DOHH2 (cell line): ENCODE results near the gene ANLN.

ENCODE experiments used
- H3F3A ChIP-seq: fragments of 200-600 bp; sonication (generic), shearing (Covaris generic); 2 replicates; pipeline ENCODE4 v1.6.0; 2016; ENCODE audit warnings: antibody characterized with exemption, mild to moderate bottlenecking; ENCODE audit not compliant: control insufficient read depth, insufficient read depth
- H3K27ac ChIP-seq: fragments of 200-600 bp; sonication (generic); 2 replicates; pipeline ENCODE4 v1.5.1; 2014; ENCODE audit warnings: low read depth, mild to moderate bottlenecking, low read length, moderate library complexity
- H3K27me3 ChIP-seq: fragments of 200-600 bp; sonication (generic); 2 replicates; pipeline ENCODE4 v1.6.1; 2014; ENCODE audit warnings: mild to moderate bottlenecking, low read length, mixed read lengths; ENCODE audit not compliant: control insufficient read depth
- H3K36me3 ChIP-seq: fragments of 200-600 bp; sonication (generic); 2 replicates; pipeline ENCODE4 v1.6.1; 2014; ENCODE audit warnings: mild to moderate bottlenecking, low read length, moderate library complexity, mixed read lengths; ENCODE audit not compliant: control insufficient read depth
- H3K4me1 ChIP-seq: fragments of 200-600 bp; sonication (generic); 2 replicates; pipeline ENCODE4 v1.6.1; 2014; ENCODE audit warnings: mild to moderate bottlenecking, low read length, mixed read lengths; ENCODE audit not compliant: control insufficient read depth
- H3K4me2 ChIP-seq: fragments of 200-600 bp; sonication (generic); 2 replicates; pipeline ENCODE4 v1.6.0; 2014; ENCODE audit warnings: mild to moderate bottlenecking, low read length, moderate library complexity
- H3K4me3 ChIP-seq: fragments of 200-600 bp; sonication (generic); 2 replicates; pipeline ENCODE4 v1.5.1; 2014; ENCODE audit warnings: mild to moderate bottlenecking, low read length, mixed read lengths
- H3K79me2 ChIP-seq: fragments of 200-600 bp; sonication (generic); 2 replicates; pipeline ENCODE4 v1.6.1; 2014; ENCODE audit warnings: mild to moderate bottlenecking, low read length, mixed read lengths; ENCODE audit not compliant: control insufficient read depth
- H3K9me2 ChIP-seq: fragments of 200-600 bp; sonication (generic); replicated peaks from 2 replicates; pipeline ENCODE4 v1.6.1; 2014; ENCODE audit warnings: mild to moderate bottlenecking, low read length, mixed read lengths; ENCODE audit not compliant: control insufficient read depth
- H3K9me3 ChIP-seq: fragments of 200-600 bp; sonication (generic); 2 replicates; pipeline ENCODE4 v1.6.1; 2014; ENCODE audit warnings: antibody characterized with exemption, low read length, mixed read lengths; ENCODE audit not compliant: control insufficient read depth, insufficient read depth
- H4K20me1 ChIP-seq: fragments of 200-600 bp; sonication (generic); 2 replicates; pipeline ENCODE4 v1.6.0; 2014; ENCODE audit warnings: low read depth, mild to moderate bottlenecking, antibody characterized with exemption, low read length, moderate library complexity; ENCODE audit not compliant: control insufficient read depth, insufficient read depth
- EZH2phosphoT487 ChIP-seq: fragments of 200-600 bp; sonication (generic); IDR thresholded peaks from 2 replicates; pipeline ENCODE4 v1.6.1; 2017; ENCODE audit warnings: borderline replicate concordance, mild to moderate bottlenecking, antibody characterized with exemption, low read length, moderate library complexity, mixed read lengths
- TF ChIP-seq, protein P1 (sequence below): fragments of 200-600 bp; sonication (generic); IDR thresholded peaks from one replicate; pipeline ENCODE4 v1.5.1; 2014; ENCODE audit warnings: antibody characterized with exemption, mild to moderate bottlenecking, low read depth, low read length; ENCODE audit not compliant: poor library complexity, severe bottlenecking

The ANLN gene

DNA sequence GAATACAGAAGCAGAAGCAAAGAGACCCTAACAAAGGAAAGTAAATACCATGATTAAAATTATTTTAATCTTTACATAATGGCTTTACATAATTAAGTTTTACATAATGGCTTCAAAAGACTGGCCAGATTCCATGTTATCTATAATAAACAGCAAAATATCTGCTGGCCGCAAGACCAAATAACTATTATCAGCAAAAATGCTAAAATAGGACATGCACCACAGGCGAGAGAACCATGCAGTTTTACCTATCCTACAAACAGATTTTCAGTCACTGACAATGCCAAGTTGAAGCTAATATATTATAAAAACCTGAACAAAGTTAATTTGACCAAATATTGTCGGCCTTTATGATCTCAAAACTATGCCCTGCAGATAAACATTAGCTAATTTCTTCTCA lies 34.2 kb upstream of the ANLN start:
- Histone ChIP-seq H3K4me1 (no peaks in the 10 kb centered on the region), H3K4me2 (no peak overlapping the region), H3K79me2 (no peaks in the 10 kb centered on the region), H4K20me1 (no peaks in the 10 kb centered on the region), H3K36me3 (no peaks in the 10 kb centered on the region), H3K9me3 (no peaks in the 10 kb centered on the region), H3K27me3 (no peaks in the 10 kb centered on the region), H3F3A (no peaks in the 10 kb centered on the region), H3K4me3 (no peak overlapping the region), H3K9me2 (no peaks in the 10 kb centered on the region), H3K27ac (no peak overlapping the region)
- no peak for TF ChIP-seq EZH2phosphoT487
- TF ChIP-seq, protein P1, sequence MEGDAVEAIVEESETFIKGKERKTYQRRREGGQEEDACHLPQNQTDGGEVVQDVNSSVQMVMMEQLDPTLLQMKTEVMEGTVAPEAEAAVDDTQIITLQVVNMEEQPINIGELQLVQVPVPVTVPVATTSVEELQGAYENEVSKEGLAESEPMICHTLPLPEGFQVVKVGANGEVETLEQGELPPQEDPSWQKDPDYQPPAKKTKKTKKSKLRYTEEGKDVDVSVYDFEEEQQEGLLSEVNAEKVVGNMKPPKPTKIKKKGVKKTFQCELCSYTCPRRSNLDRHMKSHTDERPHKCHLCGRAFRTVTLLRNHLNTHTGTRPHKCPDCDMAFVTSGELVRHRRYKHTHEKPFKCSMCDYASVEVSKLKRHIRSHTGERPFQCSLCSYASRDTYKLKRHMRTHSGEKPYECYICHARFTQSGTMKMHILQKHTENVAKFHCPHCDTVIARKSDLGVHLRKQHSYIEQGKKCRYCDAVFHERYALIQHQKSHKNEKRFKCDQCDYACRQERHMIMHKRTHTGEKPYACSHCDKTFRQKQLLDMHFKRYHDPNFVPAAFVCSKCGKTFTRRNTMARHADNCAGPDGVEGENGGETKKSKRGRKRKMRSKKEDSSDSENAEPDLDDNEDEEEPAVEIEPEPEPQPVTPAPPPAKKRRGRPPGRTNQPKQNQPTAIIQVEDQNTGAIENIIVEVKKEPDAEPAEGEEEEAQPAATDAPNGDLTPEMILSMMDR, result no peak

DNA sequence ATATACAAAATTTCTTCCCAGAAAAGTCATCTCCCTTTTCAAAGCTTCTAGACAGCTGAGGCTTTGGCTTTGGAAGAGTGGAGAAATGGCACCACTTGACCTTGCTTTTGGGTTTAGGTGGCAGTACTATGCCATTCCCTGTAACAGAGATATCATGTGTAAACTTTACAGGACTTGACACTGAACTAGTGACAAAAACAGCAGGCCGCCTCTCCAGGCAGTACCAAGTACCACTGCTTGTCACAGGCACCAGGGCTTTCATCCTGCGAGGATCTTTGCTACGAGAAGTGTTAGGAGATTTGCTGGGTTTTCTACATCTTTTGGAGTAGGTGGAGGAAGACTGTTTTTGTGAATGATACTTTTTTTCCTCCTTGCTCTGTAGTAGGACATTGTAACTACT lies 32.6 kb upstream of the ANLN start:
- no peaks in the 10 kb centered on the region for H4K20me1 ChIP-seq
- H3K36me3 ChIP-seq, result no peaks in the 10 kb centered on the region
- no peaks in the 10 kb centered on the region for H3K27me3 ChIP-seq
- no peak overlapping the region for H3K27ac ChIP-seq
- H3K9me2 ChIP-seq, result no peaks in the 10 kb centered on the region
- TF ChIP-seq, protein P1, result no peak
- TF ChIP-seq EZH2phosphoT487, result no peak
- H3K4me1 ChIP-seq, result no peaks in the 10 kb centered on the region
- H3K9me3 ChIP-seq, result no peaks in the 10 kb centered on the region
- no peak overlapping the region for H3K4me2 ChIP-seq
- no peak overlapping the region for H3K4me3 ChIP-seq
- H3K79me2 ChIP-seq, result no peaks in the 10 kb centered on the region
- H3F3A ChIP-seq, result no peaks in the 10 kb centered on the region

DNA sequence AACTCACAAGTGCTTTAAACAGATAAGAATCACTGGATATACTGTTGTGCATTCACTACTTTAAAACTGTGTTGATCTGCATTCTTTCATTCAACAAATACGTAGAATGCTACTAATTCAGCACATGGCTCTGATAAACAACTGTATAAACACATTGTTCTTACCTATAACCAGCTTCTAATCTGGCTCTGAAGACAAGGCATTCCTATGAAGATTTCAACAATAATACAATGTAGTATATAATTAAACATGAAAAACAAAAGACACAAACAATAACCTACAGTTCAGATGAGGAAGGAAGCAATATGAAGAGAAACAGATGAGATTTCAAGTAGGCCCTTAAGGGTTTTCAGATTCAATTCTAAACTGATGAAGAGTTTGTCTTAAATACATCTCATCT lies 31.1 kb upstream of the ANLN start:
- Histone ChIP-seq H3F3A (no peaks in the 10 kb centered on the region), H3K4me3 (no peak overlapping the region), H3K79me2 (no peaks in the 10 kb centered on the region), H3K27me3 (no peaks in the 10 kb centered on the region), H3K4me1 (no peaks in the 10 kb centered on the region), H3K27ac (no peak overlapping the region), H3K4me2 (no peak overlapping the region), H3K36me3 (no peaks in the 10 kb centered on the region), H4K20me1 (no peaks in the 10 kb centered on the region), H3K9me2 (no peaks in the 10 kb centered on the region), H3K9me3 (no peaks in the 10 kb centered on the region)
- no peak for TF ChIP-seq EZH2phosphoT487
- TF ChIP-seq, protein P1, result no peak

DNA sequence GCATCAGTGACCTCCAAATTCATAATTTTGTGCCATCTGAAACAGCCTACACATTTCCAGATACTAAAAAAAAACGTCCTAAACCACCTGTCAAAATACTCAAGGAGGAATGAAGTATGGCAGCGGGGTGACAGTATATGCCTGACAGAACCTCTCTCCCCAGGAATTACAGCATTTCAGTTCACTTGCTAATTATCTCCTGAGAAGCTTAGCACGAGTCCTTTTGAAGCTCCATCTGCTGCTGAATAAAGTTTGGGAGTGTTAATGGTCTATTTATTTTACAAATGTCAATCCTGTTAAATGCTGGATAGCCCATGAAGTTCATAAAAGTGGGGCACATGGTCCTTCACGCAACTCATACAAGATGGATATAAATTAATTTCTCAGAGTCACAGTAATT lies 29.4 kb upstream of the ANLN start:
- Histone ChIP-seq H3K27ac (no peak overlapping the region), H3K27me3 (no peaks in the 10 kb centered on the region), H3K9me2 (no peaks in the 10 kb centered on the region), H3K4me2 (no peak overlapping the region), H3F3A (no peaks in the 10 kb centered on the region), H3K9me3 (no peaks in the 10 kb centered on the region), H3K79me2 (no peaks in the 10 kb centered on the region), H3K36me3 (no peaks in the 10 kb centered on the region), H3K4me1 (no peaks in the 10 kb centered on the region), H4K20me1 (no peaks in the 10 kb centered on the region), H3K4me3 (no peak overlapping the region)
- TF ChIP-seq, protein P1, result no peak
- no peak for TF ChIP-seq EZH2phosphoT487
